Measurements from ENCODE around the gene DISC1.

Gene DISC1

DNA sequence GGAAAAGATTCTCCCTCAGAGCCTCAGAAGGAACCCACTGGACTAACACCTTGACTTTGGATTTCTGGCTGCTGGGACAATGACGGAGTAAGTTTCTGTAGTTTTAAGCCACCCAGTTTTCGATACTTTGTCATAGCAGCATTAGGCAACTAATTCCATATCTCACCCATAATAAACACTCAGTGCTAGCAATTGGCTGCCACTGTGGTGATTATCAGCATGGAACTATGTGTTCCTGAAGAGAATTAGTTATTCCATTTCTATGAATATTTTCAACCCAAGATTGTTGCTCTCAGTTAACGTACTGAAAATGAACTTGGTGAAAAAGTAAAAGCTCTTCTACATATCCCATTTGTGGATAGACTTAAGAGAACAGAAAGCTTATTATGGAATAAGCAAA lies 299.3 kb downstream of the DISC1 start:
- no peak for DNase-seq (ENCODE audit: low spot score)
- TF ChIP-seq, protein P1, sequence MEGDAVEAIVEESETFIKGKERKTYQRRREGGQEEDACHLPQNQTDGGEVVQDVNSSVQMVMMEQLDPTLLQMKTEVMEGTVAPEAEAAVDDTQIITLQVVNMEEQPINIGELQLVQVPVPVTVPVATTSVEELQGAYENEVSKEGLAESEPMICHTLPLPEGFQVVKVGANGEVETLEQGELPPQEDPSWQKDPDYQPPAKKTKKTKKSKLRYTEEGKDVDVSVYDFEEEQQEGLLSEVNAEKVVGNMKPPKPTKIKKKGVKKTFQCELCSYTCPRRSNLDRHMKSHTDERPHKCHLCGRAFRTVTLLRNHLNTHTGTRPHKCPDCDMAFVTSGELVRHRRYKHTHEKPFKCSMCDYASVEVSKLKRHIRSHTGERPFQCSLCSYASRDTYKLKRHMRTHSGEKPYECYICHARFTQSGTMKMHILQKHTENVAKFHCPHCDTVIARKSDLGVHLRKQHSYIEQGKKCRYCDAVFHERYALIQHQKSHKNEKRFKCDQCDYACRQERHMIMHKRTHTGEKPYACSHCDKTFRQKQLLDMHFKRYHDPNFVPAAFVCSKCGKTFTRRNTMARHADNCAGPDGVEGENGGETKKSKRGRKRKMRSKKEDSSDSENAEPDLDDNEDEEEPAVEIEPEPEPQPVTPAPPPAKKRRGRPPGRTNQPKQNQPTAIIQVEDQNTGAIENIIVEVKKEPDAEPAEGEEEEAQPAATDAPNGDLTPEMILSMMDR (IDR thresholded peaks at IDR 0.05; ENCODE audit: extremely low read depth, missing control alignments) = no peak

DNA sequence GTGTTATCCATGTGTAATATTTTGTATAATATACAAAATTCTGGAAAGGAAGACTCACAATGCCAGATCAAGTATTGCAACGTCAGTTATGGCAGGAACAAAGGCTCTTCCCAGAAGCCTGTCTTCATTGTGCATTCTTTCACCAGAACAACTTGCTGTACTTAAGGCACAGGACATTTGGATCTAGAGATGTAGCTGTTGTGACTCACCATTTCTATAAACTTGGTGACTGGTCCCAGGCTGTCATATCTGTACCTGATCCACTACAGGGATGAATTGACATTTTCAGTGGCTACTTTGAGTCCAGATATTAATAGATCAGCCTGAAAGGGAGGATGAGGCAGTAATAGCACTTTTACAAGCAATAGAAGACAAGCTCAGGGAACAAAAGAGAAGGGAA lies 299.8 kb downstream of the DISC1 start:
- TF ChIP-seq, protein P1 (IDR thresholded peaks at IDR 0.05; ENCODE audit: extremely low read depth, missing control alignments) = no peak
- no peak for DNase-seq (ENCODE audit: low spot score)

DNA sequence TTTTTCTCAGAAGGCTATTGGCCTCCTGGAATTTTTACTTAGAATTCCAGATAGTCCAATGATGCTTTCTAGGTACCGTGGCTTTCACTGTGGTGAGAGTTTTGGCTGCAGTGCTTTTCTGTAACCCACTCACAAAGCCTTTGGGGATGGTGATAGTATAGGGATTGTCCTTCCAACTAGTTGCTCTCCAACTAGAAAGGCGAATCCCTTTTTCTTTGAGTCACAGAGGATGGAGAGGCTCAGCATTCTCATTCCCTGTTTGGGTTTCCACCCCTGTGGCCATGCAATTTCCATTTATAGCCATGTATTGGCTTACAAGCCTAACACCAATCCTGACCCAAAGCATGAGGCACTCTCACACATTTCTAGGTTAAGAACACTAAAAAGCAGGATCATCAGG lies 300.3 kb downstream of the DISC1 start:
- TF ChIP-seq, protein P1 (IDR thresholded peaks at IDR 0.05; ENCODE audit: extremely low read depth, missing control alignments) = no peak
- no peak for DNase-seq (ENCODE audit: low spot score)

DNA sequence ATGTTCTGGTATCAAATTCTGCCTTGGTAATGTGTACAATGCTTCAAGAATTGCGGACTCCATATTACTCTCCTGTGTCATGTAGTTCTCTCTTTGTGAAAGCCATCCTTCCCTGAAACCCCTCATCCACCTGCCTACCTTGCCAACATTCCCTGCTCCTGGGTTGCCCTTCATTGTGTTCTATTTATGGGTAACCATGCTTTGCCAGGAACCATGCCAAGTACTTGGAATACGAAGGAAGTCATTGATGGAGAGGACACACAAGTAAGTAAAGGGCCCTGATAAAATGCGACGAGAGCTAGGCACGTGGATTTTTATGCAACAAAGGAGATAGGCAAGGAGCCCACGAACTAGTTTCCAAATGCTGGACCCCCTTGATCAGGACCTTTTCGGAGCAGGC lies 300.8 kb downstream of the DISC1 start:
- TF ChIP-seq, protein P1 (IDR thresholded peaks at IDR 0.05; ENCODE audit: extremely low read depth, missing control alignments) = no peak
- DNase-seq (ENCODE audit: low spot score) = no peak

DNA sequence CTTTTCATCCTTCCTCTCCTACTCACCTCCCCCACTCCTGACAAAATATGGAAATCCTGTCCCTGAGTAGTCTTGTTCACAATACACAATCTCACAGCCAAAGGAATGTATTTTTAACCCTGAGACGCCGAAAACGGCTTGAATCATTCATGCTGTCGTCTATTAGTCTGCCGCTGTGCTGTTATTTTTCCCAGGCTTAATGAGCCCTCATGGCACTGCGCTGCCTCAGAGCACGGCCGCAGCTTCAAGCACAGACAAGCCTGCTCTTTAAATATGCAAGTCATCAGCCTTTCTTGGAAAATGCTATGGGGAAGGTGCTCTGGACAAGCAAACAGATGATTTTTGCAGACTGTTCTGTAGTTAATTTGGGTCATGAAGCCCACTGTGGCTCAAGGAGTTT lies 302.7 kb downstream of the DISC1 start:
- no peak for DNase-seq (ENCODE audit: low spot score)
- TF ChIP-seq, protein P1 (IDR thresholded peaks at IDR 0.05; ENCODE audit: extremely low read depth, missing control alignments) = no peak

DNA sequence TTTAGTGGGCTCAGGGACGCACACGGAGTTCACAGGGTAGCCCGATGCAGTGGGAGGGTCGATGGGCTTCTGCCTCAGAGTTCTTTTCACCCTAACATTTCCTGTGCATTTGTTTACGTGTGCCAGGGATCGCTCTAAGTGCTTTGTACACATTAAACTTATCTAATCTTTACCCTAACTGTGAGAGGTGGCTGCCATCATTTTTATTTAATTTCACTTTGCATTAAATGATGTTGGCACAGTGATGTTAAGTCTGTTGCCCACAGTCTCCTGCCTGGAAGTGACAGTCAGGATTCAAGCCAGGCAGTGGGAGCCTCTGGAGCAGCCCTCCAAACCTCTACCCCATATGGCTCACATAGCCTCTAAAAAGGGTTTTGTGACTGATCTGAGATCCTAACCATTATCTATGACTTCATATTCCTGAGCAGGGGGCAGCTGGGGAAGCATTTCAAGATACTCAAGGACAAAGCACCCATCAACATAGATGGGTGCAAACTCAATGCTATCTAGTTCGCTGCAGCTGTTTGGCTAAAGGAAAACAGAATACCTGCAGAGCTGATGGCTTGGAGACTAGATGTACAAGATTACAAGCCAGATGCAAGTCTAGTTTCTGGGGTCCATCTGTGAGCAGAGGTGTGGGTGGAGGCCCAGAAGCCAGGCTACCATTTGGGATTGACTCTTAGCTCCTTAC lies 303.8 kb downstream of the DISC1 start:
- DNase-seq (ENCODE audit: low spot score) = no peak
- TF ChIP-seq, protein P1 (IDR thresholded peaks at IDR 0.05; ENCODE audit: extremely low read depth, missing control alignments) = no peak

DNA sequence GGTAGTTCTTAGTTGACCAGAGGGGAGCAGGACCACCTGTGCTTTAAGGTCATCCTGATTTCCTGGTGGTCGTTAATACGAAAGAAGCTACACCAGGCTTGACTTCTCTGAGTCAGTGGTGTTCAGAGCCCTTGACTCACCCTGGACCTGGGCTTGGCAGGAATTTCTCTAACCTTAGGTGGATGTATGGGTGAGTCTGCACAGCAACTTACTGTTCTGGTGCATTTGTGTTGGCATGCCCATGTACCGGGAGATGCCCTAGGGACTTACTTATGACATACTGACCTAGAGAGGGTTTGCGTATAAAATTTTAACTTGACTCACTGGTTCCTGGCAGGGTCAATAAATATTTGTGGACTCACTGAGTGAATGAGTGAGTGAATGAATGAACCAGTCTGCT lies 304.6 kb downstream of the DISC1 start:
- TF ChIP-seq, protein P1 (IDR thresholded peaks at IDR 0.05; ENCODE audit: extremely low read depth, missing control alignments) = no peak
- DNase-seq (ENCODE audit: low spot score) = no peak

Data from GM20000 (cell line).